Ovary (tissue), 9 donors: Measurements from ENCODE around the gene C5AR2. TPM values are rescaled to one million over a fixed set of nuclear protein-coding genes. Genes with fewer than 3 reads are reported as not detected.

Experiments
- DNase-seq, 5 donors: peaks; one replicate each; pipeline ENCODE4 v3.0.0-alpha.2; 2019 to 2020
- H3K27ac ChIP-seq, 2 donors: fragments of 200-600 bp; one replicate each; pipeline versions ENCODE4 v1.5.1 to v1.8.0; 2019 to 2022
- H3K27me3 ChIP-seq: fragments of 200-600 bp; one replicate; pipeline ENCODE4 v1.8.0; 2022
- H3K36me3 ChIP-seq: fragments of 200-600 bp; sonication (generic); one replicate; pipeline ENCODE4 v1.5.1; 2019
- H3K4me1 ChIP-seq: one replicate; pipeline ENCODE4 v1.8.1; 2013; ENCODE audit warnings: mild to moderate bottlenecking, moderate library complexity; ENCODE audit not compliant: insufficient read depth
- H3K4me3 ChIP-seq: fragments of 200-600 bp; sonication (generic); one replicate; pipeline ENCODE4 v1.5.1; 2017
- H3K9me3 ChIP-seq, 2 donors: fragments of 200-600 bp in 1 of 2; sonication (generic) in 1 of 2; one replicate each; pipeline versions ENCODE4 v1.5.1 to v1.8.1; 2013 to 2019; ENCODE audit warnings: mild to moderate bottlenecking in 1 of 2, moderate library complexity in 1 of 2
- CTCF ChIP-seq, 3 donors: fragments of 450-650 bp in 2 of 3; fragments of 200-600 bp in 1 of 3; IDR thresholded peaks; one replicate each; pipeline versions ENCODE4 v1.5.1 to v1.8.0; 2016 to 2022; ENCODE audit warnings: antibody characterized with exemption in 3 of 3, mild to moderate bottlenecking in 1 of 3
- EP300 ChIP-seq: sonication (generic); formaldehyde crosslinking; IDR thresholded peaks from one replicate; pipeline ENCODE4 v1.6.1; 2017; ENCODE audit warnings: antibody characterized with exemption
- POLR2A ChIP-seq: fragments of 450-650 bp; IDR thresholded peaks from one replicate; pipeline ENCODE4 v1.6.1; 2017; ENCODE audit warnings: antibody characterized with exemption, mild to moderate bottlenecking, moderate library complexity
- WGBS, 3 donors: extraction: QIAGEN DNeasy Blood & Tissue Kit in 1 of 3; methylation state at CpG; one replicate each; pipeline versions ENCODE4 v1.1.5 to v1.1.7; 2013 to 2017; 5-methylcytosine and 5-hydroxymethylcytosine counted together
- intact Hi-C, 4 donors: fragments of 100-400 bp; cut with DNase I; formaldehyde crosslinking; loops; one replicate each; pipeline versions ENCODE4 v1.11.0 to v1.15.1; 2022 to 2023
- polyA plus RNA-seq, 2 donors: library from polyadenylated mRNA; stranded (reverse); fragments of 200-250 nt in 1 of 2; fragments of 350-450 nt in 1 of 2; fragmentation: Illumina TruSeq in 1 of 2; extraction: RNeasy Lipid Tissue Mini Kit (QIAGEN cat#74804) in 1 of 2; gene quantifications; one replicate each; pipeline ENCODE4 v1.2.3, GENCODE V29; 2013 to 2014
- total RNA-seq, 7 donors: library from RNA; depleted of rRNA in 2 of 7; stranded (reverse); fragments of >200 nt in 2 of 7; fragmentation: NEBNext Ultra II Directional in 3 of 7; extraction: Animal tissue kit (Norgen Biotek cat#: 25700) in 3 of 7; gene quantifications; one replicate each; pipeline versions ENCODE4 v1.1.0 to v1.2.4, GENCODE V29; 2016 to 2023
- donor health status: DM: no; HTN: no; CAD: no; lungs with moderate emphysema.
- donor health status: DM: no; HTN: no; CAD: no.
- donor health status: Bipolar disorder and iron deficiency.
- donor health status: DM: yes; HTN: yes; CAD: no.
- donor health status: DM: no; HTN: no; CAD: no.
- donor health status: DM: yes; HTN: yes; CAD: no.

The C5AR2 gene
- total and polyA plus RNA-seq, 9 donors = 0.41 to 3.9 (median 1.2) TPM

GRCh38 chr19:47372603-47373002 lies 40.6 kb downstream of the C5AR2 start:
- Histone ChIP-seq H3K36me3 (peaks cover 7% of the 10 kb centered on the region), H3K27me3 (no peaks in the 10 kb centered on the region), H3K9me3 (no peaks in the 10 kb centered on the region), H3K4me1 (no peaks in the 10 kb centered on the region), H3K4me3 (no peak overlapping the region), H3K27ac (no peak overlapping the region)
- WGBS, 3 donors = 87 to 90% (median 88%) methylated on average over 19 to 22 of the region's 22 CpGs
- no peak for TF ChIP-seq POLR2A
- DNase-seq = no peak
- intact Hi-C loops = no loop called here

DNA sequence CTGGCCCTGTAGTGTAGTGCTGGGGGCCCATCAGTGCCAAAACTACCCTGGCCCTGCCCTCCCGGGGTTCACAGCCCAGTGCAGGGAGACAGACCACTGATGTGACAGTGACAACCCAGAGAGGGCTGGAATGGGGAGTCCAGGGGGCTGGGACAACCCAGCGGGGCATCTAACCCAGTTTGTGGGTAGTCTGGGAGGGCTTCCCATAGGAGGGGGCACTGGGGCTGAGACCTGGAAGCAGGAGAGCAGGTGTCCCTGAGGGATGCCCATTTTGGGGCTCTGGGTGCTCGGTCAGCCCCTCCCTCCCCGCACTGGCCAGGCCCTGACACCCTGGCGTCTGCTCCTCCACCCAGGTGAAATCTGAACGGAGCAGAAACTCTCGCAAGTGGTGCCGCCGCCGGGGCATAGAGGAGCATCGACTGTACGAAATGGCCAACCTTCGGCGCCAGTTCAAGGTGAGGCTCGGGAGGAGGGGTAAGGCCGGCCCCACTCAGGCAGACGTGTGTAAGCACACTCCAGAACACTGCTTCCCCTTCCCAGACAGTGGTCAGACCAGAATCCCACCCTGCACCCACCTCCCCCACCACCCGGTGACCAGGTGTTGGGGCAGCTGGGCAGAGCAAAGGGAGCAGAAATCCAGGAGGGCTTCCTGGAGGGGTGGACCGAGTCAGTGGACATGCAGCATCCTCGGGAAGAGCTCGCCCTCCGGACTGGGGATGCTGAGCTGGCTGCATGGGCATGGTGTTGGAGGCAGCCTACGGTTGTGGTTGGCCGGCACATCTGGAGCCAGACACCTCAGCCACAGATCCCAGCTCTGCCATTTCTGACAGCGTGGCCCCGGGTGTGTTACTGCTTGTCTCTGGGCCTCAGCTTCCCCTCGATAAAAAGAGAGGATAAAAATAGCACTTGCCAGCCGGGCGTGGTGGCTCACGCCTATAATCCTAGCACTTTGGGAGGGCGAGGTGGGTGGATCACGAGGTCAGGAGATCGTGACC lies 41.6 kb downstream of the C5AR2 start:
- Histone ChIP-seq H3K36me3 (peaks cover 7% of the 10 kb centered on the region), H3K4me1 (no peaks in the 10 kb centered on the region), H3K9me3 (no peaks in the 10 kb centered on the region), H3K27ac (no peak overlapping the region), H3K4me3 (no peak overlapping the region), H3K27me3 (no peaks in the 10 kb centered on the region)
- TF ChIP-seq POLR2A = no peak
- TF ChIP-seq EP300 = no peak
- intact Hi-C loops = no loop called here
- no peak for DNase-seq
- WGBS, 3 donors = 87 to 92% (median 90%) methylated on average over 32 to 33 of the region's 33 CpGs

DNA sequence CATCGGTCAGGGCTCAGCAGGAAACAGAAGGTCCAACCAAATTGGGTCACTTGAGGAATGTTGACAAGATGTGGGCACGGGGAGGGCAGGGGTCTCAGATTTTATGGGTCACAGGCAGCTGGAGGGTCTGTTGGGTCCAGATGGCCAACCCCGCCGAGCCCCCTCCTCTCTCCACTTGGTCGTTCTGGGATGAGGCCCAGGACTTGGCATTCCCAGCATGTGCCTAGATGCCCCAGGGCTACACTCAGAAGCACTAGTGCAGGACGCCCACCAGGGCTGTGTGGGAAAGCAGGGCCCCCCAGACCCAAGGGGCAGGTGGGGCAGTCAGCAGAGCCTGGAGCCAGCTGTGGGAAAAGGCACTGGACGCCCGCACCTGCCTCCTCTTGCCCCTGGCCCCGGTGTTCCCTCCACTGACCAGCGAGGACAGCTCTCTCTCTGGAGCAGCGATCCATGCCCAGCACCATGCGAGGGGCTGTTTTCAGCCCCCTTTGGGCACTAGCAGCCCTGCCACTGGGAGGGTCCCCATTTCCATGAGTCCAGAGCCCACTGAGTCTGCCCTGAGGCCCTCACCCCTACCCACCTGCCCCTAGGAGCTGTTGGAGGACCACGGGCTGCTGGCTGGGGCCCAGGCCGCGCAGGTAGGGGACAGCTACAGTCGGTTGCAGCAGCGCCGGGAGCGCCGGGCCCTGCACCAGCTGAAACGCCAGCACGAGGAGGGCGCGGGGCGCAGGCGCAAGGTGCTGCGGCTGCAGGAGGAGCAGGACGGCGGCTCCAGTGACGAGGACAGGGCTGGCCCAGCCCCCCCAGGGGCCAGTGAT lies 43.1 kb downstream of the C5AR2 start:
- Histone ChIP-seq H3K27ac (no peak overlapping the region), H3K27me3 (no peaks in the 10 kb centered on the region), H3K4me3 (no peak overlapping the region), H3K4me1 (no peaks in the 10 kb centered on the region), H3K9me3 (no peaks in the 10 kb centered on the region), H3K36me3 (peaks cover 7% of the 10 kb centered on the region)
- WGBS, 3 donors = 89 to 90% (median 89%) methylated on average over 17 to 30 of the region's 30 CpGs
- TF ChIP-seq CTCF (IDR thresholded peaks at IDR 0.05) = no peak
- no peak for TF ChIP-seq POLR2A
- no peak for TF ChIP-seq EP300
- intact Hi-C loops = no loop called here
- no peak for DNase-seq

- no peaks in the 10 kb centered on the region for H3K27me3 ChIP-seq
- 91 to 94% (median 93%) methylated on average over 26 to 30 of the region's 30 CpGs for WGBS, 3 donors
- no peaks in the 10 kb centered on the region for H3K4me1 ChIP-seq
- H3K27ac ChIP-seq = no peak overlapping the region
- peaks cover 7% of the 10 kb centered on the region for H3K36me3 ChIP-seq
- TF ChIP-seq EP300 (no peak), POLR2A (no peak), CTCF (IDR thresholded peaks at IDR 0.05) (no peak)
- no peak for DNase-seq
- H3K9me3 ChIP-seq = no peaks in the 10 kb centered on the region
- intact Hi-C loops = no loop called here
- no peak overlapping the region for H3K4me3 ChIP-seq
Observed at GRCh38 chr19:47375694-47376588, 44.0 kb downstream of the C5AR2 start.
